A673 (cell line): ENCODE measurements around the gene STX17.

Experiments
- EZH2 ChIP-seq: fragments of 200-600 bp; sonication (generic); IDR thresholded peaks from 2 replicates; pipeline ENCODE4 v1.6.1; 2017; ENCODE audit warnings: borderline replicate concordance, low read depth, mild to moderate bottlenecking, mixed read lengths, antibody characterized with exemption, low read length; ENCODE audit not compliant: poor library complexity, severe bottlenecking
- TF ChIP-seq, protein P1 (sequence below): fragments of 300-800, 200-600 bp; sonication (generic); conservative IDR thresholded peaks from 2 replicates; pipeline ENCODE4 v1.5.1; 2017; ENCODE audit warnings: low read depth, mild to moderate bottlenecking, antibody characterized with exemption, low read length, moderate library complexity, mixed read lengths

DNA sequence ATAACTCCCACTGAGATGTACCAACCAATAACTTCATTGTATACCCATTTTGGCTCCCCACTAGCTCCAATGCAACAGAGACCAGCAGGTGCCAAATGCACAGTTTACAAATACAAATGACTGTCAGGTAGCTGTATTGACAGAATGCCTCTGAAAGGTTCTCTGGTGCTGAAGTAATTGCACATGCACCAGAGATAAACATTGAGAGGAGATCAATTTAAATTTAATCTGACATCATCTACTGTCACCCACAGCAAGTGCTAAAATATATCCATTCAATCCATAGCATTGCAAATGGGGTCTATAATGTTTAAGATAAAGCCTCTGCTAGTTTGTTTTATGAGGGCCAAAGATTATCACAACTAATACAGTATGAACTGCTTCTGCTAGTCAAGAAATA lies 80.2 kb downstream of the STX17 start:
- TF ChIP-seq, protein P1, sequence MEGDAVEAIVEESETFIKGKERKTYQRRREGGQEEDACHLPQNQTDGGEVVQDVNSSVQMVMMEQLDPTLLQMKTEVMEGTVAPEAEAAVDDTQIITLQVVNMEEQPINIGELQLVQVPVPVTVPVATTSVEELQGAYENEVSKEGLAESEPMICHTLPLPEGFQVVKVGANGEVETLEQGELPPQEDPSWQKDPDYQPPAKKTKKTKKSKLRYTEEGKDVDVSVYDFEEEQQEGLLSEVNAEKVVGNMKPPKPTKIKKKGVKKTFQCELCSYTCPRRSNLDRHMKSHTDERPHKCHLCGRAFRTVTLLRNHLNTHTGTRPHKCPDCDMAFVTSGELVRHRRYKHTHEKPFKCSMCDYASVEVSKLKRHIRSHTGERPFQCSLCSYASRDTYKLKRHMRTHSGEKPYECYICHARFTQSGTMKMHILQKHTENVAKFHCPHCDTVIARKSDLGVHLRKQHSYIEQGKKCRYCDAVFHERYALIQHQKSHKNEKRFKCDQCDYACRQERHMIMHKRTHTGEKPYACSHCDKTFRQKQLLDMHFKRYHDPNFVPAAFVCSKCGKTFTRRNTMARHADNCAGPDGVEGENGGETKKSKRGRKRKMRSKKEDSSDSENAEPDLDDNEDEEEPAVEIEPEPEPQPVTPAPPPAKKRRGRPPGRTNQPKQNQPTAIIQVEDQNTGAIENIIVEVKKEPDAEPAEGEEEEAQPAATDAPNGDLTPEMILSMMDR, result no peak
- TF ChIP-seq EZH2, result no peak
